GM20431 (cell line): Measurements from ENCODE around the gene SELENOO.

Experiments
- in situ Hi-C: fragments of 300-500 bp; cut with MseI, MboI; formaldehyde crosslinking; loops from one replicate; pipeline ENCODE4 v1.15.0; 2020; ENCODE audit warnings: low sequenced_read_pairs; ENCODE audit not compliant: unreplicated experiment

The SELENOO gene

DNA sequence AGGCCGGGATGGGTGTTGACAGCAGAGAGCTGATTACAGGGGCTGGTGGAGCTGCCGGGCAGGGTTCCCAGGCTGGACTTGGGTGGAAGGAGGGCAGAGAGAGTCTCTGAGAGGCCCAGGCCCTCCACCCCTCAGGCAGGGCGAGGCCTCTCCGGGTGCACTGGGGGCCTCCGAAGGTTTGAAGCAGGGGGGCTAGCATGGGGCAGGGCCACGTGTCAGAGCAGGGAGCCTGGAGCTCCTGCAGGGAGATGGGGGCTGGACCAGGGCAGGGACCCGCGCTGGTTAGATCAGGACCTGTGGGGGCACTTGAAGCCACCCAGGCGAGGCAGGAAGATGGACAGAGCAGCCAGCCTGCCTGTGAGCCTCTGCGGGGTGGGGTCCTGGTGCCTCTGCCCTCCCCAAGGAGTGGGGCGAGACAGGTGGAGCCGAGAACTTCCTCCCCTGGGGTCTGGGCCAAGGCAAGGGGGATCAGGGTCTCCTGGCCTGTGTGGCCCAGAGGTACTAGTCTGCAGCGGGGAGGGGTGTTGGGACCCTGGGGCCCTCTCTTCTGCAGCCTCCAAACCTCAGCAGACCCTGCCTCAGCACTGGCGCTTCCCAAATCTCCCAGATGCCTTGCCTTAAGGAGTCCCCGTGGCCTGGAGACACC lies 29.4 kb upstream of the SELENOO start:
- in situ Hi-C loops = no loop called here

DNA sequence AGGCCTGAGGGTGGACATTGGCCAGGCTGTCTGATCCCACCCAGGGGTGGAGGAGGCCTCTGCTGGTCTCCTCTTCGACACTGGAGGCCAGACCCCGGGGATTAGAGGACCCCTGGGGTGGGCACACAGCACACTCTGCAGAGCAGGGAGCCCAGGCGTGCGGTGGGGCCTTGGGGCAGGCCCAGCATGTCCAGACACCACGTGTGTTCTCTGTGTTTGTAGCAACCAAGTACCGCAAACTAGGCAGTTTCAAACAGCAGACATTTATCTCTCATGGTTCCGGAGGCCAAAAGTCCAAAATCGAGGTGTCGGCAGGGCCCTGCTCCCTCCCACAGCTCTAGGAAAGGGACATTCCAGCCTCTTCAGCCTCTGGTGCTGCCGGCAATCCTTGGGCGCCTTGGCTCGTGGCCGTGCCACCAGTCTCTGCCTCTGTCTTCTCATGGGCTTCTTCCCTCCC lies 28.8 kb upstream of the SELENOO start:
- in situ Hi-C loops = no loop called here

DNA sequence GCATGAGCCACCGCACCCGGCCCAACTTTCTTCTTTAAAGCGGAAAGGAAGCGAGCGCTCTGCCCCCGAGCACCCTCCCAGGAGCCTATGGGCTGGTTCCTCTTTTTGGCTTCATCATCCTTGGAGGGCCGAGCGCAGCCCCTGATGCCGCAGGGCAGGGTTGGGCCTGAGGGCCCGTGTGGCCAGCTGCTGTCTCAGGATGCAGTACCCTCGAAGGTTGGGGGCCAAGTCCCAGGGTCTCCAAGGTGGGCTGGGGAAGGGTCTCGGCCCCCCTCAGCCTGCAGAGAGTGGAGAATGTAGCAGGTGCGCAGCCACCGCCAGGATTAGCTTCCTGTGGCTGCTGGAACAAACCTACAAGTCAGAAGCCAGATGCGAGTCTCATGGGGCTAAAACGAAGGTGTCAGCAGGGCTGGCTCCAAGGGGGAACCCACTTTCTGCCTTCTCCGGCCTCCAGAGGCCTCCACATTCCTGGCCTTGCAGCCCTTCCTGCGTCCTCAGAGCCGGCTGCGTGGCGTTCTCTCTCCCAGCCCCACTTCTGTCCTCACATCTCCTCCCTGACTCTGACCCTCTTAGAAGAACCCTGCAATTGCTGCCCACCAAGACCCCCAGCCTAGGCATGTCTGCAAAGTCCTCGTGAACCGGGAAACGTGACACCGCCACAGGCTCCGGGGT lies 27.4 kb upstream of the SELENOO start:
- in situ Hi-C loops = no loop called here

DNA sequence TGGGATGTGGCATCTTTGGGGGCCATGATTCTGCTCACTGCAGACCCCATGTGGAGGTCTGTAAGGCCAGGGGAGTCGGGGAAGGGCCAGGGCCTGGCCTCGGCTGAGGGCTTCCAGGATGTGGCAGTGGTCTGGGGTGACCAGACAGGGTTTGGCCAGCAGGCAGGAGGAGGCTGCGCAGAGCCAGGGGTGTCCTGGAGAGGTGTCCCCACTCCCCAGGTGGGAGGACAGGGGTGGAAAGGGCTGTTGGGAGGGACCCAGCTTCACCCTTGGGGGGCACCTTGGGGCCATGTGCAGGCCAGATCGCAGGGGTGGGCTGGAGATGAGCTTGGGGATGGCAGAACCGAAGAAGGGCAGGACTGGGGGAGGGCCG lies 26.8 kb upstream of the SELENOO start:
- in situ Hi-C loops = no loop called here

DNA sequence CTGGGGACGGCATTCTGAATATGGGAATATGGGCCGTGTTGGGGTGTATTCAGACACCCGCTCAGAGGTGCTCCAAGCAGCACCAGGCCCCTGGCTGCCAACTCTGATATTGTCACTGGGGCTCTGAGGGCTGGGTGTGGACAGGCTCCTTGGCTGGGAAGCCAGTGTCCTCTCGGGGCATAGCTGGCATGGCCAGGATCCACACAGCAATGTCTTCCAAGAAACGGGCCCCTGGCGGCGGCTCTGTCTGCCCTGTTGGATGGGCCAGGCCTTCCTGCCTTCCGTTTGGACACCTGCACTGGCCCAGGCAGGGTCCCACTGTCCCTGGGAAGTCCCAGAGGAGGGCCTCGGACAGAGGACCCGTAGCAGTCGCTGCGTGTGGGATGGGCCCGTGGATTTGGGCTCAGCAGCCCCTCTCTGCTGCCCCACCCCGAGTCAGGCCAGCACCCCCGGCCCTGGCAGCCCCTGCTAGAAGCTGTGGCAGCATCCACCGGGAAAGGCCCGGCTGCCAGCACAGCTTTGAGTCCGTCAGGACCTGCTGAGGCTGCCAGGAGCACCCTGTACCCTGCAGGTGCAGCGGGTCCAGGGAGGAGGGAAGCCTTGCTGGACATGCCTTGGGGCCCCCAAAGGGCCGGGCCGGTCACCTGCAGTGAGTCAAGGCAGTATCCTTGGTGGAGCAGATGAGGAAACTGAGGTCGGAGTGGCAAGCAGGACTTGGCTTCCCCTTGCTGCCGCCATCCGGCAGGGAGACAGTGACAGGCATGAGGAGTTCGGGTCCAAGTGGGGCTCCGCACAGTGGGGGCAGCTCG lies 26.2 kb upstream of the SELENOO start:
- in situ Hi-C loops = no loop called here

DNA sequence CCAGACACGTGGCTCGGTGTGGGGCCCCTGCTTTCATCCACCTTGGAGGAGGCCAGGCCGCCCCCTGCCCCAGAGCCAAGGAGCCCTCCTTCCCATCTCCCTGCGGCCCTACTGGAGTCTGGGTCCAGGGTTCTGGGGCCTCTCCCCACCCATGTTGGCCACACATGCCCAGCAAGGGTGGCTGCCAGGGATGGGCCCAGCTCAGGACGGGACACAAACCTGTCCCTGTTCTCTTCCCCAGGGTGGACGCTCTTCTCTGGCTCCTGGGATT lies 25.7 kb upstream of the SELENOO start:
- in situ Hi-C loops = no loop called here

DNA sequence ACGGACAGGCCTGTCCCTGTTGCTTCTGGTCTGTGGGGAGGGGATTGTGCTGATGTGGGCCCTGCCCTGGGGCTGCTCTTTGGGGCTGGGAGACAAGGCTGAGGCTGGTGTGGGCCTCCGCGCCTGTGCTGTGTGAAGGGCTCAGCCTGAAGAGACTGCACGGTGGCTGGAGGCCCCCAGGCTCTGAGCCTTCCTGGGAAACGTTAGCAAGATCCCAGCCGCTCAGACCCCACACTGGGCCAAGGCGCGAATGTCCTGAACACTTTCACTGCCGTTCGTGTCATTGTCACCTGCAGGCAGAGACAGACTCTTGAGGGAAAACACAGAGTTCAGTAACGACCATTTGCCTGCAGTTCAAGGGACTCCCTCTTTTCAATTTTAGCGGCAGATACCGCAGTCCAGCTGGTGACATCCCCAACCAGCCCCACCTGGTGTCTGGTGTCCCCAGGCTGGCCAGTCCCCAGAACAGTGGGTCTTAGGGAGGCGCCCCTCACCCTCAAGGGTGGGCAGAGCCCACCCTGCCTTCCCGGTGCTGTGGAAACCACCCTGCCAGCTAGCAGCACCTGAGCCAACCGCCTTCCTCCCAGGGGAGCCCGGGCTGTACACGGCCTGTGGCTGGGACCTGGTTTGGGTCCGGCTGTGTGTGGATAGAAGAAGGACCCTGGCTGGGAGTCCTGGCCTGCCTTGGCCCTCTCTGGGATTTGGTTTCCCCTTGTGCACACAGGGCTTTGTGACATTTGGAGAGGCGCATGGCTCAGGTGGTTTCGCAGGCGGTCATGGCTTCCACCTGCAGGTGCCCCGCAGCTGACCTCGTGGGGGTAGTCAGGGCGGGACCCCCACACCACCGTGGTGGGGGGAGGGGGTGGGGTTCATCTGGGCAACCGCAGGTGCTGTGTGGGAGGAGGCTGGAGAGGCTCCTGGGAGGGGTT lies 24.6 kb upstream of the SELENOO start:
- in situ Hi-C loops = no loop called here

DNA sequence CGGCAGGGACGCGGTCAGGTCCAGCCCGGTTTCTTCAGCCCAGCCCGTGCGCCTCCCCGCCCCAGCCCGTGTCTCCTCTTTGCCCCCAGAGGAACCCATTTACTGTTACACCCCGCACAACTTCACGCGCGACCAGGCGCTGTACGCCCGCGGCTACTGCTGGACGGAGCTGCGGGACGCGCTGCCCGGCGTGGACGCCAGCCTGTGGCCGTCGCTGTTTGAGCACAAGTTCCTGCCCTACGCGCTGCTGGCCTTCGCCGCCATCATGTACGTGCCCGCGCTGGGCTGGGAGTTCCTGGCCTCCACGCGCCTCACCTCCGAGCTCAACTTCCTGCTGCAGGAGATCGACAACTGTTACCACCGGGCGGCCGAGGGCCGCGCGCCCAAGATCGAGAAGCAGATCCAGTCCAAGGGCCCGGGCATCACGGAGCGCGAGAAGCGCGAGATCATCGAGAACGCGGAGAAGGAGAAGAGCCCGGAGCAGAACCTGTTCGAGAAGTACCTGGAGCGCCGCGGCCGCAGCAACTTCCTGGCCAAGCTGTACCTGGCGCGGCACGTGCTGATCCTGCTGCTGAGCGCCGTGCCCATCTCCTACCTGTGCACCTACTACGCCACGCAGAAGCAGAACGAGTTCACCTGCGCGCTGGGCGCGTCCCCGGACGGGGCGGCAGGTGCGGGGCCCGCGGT lies 23.8 kb upstream of the SELENOO start:
- in situ Hi-C loops = no loop called here

DNA sequence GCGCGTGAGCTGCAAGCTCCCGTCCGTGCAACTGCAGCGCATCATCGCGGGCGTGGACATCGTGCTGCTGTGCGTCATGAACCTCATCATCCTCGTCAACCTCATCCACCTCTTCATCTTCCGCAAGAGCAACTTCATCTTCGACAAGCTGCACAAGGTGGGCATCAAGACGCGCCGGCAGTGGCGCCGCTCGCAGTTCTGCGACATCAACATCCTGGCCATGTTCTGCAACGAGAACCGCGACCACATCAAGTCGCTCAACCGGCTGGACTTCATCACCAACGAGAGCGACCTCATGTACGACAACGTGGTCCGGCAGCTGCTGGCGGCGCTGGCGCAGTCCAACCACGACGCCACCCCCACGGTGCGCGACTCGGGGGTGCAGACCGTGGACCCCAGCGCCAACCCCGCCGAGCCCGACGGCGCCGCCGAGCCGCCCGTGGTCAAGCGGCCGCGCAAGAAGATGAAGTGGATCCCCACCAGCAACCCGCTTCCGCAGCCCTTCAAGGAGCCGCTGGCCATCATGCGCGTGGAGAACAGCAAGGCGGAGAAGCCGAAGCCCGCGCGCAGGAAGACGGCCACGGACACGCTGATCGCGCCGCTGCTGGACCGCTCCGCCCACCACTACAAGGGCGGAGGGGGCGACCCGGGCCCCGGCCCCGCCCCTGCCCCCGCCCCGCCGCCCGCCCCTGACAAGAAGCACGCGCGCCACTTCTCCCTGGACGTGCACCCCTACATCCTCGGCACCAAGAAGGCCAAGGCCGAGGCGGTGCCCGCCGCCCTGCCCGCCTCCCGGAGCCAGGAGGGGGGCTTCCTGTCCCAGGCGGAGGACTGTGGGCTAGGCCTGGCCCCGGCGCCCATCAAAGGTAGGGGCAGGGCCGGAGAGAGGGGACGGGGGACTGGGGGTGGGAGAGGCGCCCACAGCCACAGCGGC lies 23.0 kb upstream of the SELENOO start:
- in situ Hi-C loops = no loop called here

DNA sequence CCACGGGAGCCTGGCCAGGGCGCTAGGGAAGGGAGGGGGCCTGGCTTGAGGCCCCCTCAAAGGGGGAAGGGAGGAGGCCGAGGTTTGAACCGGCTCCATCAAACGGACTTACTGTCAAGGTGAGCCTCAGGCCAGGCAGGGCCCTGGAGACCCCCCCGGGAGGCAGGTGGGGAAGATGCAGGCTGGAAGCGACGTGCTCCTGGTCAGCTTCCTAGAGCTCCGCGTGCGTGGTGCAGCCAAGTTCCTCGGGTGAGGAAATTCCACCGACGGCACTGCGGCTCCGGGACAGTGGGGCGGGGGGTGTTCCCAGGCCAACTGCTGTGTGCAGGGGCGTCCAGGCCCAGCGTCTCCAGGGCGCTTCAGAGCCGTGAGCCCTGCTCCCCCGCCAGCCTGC lies 22.3 kb upstream of the SELENOO start:
- in situ Hi-C loops = no loop called here

DNA sequence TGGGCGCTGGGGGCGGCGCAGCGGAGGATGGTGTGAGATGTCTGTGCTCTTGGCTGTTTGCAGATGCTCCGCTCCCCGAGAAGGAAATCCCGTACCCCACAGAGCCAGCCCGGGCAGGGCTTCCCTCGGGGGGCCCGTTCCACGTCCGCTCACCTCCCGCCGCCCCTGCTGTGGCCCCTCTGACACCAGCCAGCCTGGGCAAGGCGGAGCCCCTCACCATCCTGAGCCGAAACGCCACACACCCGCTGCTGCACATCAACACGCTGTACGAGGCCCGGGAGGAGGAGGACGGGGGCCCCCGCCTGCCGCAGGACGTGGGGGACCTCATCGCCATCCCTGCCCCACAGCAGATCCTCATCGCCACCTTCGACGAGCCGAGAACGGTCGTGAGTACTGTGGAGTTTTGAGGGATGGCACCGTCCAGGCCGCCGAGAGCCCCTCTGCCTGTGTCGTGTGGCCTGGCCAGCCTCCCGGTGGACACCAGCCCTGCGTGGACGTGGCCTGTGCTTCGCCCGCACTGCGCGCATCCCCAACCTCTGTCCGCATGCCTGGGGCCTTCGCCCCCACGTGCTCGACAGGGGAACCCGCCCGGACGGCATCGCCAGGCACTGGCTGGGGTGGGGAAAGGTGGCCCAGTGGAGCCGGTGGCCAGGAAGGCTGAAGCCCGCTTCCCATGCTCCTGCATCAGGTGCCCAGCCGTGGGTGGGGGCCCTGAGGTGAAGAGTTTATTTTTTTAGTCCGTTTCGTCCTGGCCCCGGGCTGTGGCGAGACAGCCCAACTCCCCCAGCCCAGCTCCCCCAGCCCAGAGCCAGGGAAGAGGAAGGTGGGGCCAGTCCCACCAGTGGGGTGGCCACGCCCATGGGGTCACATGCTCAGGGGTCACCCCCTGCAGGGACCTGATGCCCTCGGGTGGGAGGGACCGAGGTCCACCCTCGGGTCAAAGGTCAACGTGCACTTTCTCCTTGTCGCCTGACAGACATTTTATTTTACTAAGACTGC lies 21.6 kb upstream of the SELENOO start:
- in situ Hi-C loops = no loop called here

DNA sequence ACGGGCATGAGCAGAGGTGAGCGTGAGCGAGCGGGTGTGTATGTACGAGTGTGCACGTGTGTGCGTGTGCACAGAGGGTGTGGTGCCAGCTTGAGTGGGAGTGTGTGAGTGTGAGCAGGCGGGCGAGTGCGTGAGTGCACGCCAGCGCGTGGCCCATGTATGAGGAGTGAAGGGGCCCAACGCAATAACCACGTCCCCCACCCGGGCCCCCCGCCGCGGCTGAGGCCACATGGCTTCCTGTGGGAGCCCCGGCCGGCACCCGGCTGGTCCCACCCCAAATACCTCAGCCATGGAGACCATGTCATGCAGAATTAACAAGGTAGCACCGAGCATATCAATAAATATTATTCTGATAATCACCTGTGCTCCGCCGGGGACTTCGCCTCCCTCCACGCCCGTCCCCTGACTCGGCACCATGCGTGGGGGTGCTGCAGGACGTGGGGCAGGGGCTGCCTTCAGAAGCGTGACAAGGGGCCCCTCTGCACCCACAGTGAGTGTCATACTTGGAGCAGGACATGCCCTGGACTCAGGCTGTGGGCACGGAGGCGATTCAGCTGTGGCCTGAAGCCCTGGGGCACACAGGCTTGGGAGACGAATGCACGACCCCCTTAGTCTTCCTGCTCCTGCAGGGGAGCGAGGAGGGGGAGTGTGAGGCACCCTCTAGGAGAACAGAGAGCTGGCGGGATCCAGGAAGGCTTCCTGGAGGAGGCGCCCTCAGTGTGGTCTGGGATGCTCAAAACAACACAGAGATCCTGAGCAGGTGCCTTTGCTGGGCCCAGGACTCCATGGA lies 20.7 kb upstream of the SELENOO start:
- in situ Hi-C loops = no loop called here

DNA sequence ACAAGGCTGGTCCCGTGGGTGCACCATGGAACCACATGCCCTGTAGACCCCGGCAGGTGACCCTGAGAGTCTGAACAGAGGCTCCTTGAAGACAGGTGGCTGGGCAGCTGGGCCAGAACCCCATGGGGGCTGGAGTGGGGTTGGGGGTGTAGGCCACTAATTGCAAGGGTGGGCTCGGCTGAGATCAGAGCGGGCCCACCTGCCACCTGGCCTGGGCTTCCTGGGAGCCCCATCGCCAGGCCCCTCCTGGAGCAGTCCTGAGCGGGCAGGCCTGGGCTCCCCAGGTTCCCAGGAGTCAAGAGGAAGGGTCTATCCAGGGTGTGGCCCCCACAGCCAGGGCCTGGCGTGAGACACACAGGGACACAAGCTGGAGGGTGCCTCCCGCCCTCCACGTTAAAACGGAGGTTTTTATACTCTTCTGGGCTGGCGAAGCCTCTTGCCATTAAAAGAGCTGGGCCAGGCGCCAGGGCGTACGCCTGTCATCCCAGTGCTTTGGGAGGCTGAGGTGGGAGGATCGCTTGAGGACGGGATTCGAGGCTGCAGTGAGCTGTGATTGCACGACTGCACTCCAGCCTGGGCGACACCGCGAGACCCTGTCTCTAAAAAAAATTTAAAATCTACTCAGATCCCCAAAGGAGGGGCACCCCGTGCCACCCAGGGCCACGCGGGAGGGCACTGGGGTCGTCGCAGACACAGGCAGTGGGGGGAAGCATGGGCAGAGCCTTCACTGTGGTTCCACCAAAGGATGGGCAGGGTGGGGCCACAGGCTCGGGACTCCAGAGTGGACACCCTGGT lies 19.9 kb upstream of the SELENOO start:
- in situ Hi-C loops = no loop called here

DNA sequence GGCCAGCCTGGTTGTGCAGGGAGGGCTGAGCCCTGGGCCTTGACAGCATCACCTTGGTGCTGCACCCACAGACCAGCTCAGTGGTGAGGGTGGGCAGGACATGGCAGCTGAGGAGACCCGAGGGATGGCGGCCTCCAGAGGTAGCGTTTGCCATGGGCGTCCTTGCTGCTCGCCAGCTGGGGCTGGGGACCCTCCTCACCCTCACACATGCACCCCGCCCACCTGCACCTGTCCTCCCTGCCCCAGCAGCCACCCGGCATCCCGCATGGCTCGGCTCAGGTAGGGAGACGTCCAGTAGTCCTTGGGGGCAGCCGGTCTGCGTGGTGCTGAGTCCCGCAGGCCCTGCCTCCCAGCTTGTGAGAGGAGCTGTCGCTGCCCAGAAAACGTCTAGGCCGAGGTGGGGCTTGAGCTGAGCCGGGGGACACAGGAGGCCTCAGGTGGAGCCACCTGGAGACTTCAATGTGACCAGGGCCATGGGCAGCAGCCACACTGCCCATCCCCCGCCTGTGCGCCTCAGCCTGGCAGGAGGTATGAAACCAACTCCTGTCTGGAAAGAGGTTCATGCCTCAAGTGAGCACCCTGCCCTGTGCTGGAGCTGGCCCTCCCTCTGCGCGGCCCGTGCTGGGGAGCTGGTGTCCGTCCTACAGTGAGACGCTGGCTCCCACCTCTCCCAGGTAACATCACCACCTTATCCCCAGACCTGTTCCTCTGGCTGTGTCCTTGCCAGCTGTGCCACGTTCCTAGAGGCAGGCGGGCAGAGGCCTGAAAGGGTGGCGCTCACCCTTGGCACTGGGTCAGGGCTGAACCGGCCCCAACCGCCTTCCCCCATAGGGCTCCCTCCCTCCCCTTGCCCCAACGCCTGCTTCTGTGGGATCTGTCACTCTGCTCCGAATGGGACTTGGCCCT lies 18.4 kb upstream of the SELENOO start:
- in situ Hi-C loops = no loop called here
